ENCODE data around the gene U2AF1L4.
A peak's percentile ranks its signal among the peaks of the same experiment; 100 is the strongest.

The U2AF1L4 gene, protein sequence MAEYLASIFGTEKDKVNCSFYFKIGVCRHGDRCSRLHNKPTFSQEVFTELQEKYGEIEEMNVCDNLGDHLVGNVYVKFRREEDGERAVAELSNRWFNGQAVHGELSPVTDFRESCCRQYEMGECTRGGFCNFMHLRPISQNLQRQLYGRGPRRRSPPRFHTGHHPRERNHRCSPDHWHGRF

DNA sequence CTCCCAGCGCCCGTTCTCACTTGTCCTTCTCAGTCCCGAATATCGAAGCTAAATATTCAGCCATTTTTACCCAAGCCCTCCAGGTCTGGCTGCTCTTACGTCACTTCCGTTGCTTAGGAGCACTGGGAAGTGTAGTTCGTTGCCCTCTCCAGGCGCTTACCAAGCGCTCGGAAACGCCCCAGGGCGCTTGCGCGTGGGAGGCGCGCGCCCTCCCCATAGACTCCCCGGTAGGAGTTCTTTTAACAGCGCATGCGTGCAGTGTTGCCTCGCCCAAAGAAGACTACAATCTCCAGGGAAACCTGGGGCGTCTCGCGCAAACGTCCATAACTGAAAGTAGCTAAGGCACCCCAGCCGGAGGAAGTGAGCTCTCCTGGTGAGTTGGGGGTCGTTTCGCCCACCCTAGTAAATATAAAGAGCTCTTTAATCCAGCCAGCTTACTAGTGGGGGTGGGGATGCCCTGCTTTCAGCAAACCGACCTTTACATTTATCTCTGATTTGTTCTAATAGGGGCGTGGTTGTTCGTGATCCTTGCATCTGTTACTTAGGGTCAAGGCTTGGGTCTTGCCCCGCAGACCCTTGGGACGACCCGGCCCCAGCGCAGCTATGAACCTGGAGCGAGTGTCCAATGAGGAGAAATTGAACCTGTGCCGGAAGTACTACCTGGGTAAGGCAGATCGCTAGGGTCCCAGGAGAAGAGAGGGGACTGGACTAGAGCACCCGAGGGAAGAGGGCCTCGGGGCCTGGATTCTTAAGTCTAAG lies at the start of gene U2AF1L4, which contains the start of gene PSENEN:
Gene U2AF1L4, minus strand, starts transcription at position 91 of the 759 bp plus-strand sequence. Its CDS starts 27 bp downstream, at position 64.
Gene PSENEN, plus strand, starts transcription at position 324 of the 759 bp plus-strand sequence. Its CDS starts 280 bp downstream, at position 604.
- peak; percentile 88 to 99 for DNase-seq

DNA sequence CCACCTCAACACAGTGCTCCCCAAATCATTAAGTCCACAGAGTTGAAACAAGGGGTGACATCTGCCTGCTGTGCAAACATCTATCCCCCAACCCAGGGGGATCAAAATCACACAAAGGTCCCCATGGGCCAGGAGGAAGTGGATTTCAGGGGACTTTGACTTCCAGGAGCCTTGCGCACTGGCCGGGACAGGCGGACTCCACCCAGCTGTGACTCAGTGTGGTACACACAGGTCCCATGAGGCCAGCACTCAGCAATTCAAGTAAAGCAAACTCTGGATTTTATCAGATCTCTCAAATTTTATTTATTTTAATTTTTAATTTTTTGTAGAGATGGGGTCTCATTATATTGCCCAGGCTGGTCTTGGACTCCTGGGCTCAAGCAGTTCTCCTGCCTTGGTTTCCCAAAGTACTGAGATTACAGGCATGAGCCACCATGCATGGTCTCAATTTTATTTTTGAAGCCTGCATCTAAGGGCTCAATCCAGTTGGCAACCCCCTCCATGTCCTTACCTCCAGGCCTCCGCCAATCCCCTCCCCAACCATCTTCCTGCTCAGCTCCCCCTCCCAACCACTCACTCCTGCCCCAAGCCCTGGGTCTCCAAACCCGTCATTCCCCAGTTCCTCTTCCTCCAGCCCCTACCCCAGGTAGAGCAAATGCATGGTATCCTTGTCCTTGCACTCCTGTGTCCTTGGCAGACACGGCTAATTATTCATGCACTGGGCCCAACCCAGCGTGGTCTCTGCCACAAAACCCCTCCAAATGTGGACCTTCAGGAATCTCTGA lies 48.4 kb upstream of the U2AF1L4 start:
- no peak for DNase-seq

DNA sequence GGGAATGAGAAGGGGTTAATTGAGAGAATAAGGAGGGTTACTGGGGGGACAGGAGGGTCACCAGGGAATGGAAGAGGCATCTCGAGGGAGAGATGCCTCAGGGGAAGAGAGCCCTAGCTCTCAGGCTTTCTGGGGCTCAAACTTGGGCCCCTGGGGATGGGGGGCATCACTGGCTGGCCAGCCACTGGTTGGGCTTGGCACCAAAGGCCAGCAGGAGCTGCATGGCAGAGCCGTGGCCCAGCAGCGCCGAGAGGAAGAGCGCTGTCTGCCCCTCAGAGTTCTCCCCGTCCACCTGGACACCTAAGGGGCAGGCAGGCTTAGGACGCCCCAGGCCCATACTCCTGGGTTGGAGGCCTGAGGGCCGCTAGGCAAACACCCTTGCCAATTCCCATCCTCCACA lies 47.7 kb upstream of the U2AF1L4 start:
- DNase-seq, result no peak

DNA sequence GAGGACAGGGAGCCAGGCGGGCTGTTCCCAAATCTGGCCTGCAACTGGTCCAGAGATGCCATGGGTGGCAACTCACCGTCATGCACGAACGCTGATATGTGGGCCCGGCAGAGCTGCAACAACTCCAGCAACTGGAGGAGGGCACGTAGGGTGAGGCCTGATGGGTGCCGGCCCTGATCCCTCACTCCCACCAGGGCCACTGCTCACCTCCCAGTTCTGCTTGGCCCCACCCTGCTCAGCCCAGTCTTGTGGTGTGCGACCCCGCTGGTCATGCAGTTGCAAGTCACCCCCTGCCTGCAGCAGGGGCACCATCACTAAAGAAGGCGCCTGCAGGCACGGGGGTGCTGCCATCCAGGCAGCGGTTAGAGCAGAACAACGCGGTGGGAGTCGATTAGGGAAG lies 47.1 kb upstream of the U2AF1L4 start:
- DNase-seq, result no peak

DNA sequence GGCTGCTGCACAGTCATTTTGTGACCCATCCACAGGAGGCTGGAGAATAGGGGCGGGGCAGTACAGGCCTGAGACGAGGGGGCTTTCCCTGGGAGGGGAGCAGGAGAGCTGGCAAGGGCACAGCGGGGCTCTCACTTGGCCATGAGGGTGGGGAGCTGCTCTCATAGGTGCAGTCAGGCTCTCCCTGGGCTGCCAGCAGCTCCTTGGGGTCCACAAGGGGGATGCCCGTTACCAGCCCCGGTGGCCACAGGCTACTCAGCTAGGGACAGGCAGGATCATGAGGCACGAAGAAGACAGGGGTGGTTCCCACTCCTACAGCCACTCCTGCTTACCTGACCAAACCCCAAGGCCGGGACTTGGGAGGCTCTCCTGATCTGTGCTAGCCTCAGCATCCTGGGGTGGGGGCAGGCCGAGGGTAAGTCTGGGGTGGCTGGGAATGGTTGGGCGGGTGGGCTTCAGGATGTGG lies 46.6 kb upstream of the U2AF1L4 start:
- DNase-seq, result no peak

DNA sequence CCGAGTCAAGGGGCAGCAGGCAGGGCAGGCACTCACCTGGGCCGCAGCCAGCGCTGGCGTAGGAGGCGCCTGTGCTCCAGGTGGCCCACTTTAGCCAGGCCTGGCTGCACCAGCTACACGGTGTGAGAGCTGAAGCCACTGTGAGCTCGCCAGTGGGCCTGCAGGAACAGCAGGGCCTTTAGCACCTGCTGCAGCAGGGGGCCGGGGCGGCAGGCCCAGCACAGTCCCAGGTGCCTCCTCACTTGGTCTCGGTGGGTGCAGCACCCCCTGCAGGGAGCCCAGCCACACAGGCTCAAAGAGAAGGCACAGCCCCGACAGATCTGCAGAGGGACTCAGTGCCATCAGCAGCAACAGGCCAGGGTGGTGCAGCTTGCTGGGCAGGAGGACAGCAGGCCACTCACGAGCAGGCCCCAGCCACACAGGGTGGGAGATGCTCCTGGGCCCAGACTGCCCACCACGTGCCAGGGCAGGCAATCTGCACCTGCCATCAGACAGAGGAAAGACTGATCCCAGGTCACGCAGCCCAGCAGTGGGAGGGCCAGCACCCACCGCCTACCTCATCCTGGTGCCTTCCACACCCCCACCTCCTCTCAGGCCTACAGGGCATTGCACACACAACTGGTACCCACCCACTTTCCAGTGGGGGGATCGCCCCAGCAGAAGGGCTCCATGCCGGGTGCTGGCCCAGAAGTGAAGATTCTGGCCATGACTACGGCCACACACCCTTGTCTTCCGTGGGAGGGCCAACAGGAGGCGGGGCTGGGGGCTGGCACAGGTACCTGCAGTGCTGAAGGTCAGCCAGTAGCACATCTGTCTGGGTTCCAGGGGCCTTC lies 46.0 kb upstream of the U2AF1L4 start:
- no peak for DNase-seq

DNA sequence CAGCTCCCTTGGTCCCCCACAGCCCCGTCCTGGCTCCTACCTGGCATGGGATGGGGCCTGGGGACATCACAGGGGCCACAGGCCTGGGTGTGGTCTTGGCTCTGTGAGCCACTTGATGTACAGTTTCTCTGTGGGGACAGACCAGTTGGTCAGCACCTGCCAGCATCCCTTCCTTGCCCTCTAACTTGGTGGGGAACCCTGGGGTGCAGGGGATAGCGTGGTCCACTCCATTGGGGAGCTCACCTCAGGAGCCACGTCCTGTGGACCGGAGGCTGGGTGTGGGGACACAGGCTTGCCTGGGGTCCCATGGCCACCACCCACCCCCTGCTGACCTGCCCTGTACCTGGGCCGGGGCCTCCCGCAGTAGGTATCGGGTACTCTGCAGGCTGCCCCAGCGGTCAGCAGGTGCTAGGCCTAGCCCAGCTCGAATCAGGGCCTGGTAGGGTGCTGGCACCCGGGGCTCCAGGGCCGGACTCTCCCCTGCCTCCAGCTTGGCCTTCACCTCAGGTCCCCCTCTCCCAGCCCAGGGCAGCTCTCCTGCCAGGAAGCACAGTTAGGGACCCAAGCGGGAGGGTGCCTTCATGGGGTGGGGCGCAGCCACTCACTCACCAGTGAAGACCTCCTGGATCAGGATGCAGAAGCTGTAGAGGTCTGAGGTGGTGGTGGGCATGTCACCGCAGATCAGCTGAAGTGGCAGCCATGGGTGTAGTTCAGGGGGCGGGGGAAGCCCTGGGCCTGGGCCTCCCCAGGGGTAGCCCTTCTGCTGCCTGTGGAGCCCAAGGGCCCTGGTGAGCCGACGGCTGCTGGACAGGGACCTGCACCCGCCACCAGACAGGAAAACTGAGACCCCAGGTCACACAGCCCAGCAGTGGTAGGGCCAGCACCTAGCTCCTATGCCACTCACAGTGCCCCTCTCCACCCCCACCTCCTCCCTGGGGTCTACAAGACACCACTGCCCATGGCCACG lies 45.0 kb upstream of the U2AF1L4 start:
- DNase-seq, result no peak

DNA sequence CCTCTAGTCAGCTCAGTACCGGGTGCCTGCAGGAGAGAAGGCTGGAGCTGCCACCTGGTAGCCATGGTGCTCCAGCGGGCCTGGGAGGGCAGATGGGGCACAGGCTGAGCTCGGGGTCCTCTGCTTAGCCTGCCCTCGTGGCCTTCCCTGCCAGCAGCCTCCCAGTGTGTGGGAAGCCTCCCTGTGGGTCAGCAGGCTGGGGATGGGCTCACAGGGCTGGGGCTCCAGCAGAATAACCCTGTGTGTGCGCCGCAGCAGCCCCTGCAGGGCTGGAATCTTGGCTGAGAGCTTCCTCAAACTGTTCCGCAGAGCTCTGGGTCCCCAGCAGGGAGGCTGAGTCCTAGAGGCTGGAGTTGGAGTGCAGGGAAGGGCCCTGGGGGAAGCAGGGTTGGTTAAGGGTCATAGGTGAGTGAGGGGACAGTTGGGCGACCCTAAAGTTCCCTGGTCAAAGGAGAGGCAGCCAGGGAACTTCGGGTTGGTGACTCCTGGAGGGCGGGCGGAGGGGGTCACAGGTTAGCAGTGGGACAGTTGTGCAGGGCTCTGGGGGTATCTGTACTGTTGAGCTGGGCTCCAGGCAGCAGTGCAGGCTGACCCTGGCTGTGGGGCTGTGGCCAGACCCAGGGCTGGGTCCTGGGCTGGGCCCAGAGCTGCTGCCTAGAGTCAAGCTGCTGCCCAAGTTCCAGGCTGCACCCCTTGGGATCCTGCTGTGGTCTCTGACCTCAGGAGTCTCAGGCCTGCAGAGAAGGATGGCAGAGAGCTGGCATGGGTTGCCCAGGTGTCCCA lies 44.2 kb upstream of the U2AF1L4 start:
- DNase-seq, result no peak

DNA sequence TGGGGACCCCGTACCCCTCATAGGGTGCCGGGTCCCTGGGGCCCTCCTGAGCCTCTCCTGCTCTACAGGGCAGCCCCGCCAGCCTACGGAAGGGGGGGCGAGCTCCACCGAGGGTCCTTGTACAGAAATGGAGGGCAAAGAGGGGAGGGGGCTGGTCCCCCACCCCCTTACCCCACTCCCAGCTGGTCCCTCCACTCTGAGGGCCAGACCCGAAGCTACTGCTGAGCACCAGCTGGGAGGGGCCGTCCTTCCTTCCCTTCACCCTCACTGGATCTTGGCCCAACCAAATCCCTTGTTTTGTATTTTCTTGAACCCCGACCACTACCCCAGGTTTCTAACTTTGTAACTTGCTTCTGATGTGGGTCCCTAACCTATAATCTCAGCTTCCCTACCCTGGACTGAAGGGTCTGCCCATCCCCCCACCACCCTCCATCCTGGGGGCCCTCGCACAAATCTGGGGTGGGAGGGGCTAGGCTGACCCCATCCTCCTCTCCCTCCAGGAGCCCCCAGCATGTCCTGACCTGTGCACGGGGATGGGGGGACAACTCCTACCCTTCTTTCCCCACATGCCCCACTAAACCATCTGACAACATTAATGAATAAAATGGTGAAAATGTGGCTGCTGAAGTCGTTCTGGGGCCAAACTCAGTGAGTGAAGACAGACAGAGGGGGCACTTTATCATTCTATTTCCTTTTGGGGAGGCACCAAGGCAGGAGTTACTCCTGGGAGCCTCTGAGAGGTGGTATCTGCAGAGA lies 43.2 kb upstream of the U2AF1L4 start:
- no peak for DNase-seq

DNA sequence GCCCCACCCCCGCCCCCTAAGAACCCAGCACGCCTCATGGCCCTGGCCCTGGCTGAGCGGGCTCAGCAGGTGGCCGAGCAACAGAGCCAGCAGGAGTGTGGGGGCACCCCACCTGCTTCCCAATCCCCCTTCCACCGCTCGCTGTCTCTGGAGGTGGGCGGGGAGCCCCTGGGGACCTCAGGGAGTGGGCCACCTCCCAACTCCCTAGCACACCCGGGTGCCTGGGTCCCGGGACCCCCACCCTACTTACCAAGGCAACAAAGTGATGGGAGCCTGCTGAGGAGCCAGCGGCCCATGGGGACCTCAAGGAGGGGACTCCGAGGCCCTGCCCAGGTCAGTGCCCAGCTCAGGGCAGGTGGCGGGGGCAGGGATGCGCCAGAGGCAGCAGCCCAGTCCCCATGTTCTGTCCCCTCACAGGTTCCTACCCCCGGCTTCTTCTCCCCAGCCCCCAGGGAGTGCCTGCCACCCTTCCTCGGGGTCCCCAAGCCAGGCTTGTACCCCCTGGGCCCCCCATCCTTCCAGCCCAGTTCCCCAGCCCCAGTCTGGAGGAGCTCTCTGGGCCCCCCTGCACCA lies 42.1 kb upstream of the U2AF1L4 start:
- DNase-seq, result no peak

DNA sequence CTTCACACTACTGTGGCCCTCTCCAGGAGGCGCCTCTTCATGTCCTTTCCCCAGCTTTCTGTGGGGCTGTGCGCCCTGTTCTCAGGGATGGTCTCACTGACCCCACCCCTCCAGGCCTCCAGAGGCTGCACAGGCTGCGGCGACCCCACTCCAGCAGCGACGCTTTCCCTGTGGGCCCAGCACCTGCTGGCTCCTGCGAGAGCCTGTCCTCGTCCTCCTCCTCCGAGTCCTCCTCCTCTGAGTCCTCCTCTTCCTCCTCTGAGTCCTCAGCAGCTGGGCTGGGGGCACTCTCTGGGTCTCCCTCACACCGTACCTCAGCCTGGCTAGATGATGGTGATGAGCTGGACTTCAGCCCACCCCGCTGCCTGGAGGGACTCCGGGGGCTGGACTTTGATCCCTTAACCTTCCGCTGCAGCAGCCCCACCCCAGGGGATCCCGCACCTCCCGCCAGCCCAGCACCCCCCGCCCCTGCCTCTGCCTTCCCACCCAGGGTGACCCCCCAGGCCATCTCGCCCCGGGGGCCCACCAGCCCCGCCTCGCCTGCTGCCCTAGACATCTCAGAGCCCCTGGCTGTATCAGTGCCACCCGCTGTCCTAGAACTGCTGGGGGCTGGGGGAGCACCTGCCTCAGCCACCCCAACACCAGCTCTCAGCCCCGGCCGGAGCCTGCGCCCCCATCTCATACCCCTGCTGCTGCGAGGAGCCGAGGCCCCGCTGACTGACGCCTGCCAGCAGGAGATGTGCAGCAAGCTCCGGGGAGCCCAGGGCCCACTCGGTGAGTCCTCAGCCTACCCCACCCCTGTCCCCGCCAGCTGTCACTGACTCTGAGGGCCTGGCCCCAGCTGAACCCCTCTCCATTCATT lies 41.3 kb upstream of the U2AF1L4 start:
- no peak for DNase-seq

DNA sequence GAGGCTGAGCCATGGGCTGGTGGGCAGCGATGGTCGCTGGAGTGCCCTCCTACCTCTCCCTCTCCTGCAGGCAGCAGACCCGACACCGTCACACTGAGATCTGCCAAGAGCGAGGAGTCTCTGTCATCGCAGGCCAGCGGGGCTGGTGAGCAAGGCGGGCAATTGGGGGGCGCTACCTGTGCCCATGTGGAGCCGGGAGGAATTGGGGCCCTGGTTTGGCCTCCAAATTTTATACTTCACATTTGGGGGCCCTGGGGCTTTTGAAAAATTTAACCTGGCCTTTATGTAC lies 40.1 kb upstream of the U2AF1L4 start:
- no peak for DNase-seq

DNA sequence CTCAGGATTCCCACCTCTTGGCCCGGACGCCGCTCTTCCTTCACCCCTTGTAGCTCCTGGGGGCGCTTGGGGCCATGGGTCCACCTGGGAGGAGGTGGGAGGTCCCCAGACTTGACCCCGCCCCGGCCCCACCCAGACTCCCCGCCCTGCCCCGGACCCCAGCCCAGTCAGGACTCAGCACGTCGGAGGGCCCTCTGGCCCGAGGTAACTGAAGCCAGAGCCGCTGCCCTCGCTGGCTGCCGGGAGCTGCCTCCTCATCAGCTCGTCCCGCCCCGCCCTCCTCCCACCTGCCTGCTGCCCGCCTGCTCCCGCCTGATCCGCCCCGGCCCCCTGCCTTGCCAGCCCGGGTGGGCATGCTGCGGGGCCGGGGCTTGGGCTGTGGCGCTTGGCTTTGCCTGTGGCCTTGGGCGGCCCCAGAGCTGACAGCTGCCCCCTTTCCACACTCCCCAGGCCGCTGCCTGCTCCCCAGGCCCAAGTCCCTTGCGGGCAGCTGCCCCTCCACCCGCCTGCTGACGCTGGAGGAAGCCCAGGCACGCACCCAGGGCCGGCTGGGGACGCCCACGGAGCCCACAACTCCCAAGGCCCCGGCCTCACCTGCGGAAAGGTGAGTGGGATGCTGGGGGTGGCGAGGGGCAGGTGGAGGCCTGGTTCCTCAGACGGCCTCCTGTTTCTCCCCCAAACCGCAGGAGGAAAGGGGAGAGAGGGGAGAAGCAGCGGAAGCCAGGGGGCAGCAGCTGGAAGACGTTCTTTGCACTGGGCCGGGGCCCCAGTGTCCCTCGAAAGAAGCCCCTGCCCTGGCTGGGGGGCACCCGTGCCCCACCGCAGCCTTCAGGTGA lies 39.5 kb upstream of the U2AF1L4 start:
- DNase-seq, result no peak

DNA sequence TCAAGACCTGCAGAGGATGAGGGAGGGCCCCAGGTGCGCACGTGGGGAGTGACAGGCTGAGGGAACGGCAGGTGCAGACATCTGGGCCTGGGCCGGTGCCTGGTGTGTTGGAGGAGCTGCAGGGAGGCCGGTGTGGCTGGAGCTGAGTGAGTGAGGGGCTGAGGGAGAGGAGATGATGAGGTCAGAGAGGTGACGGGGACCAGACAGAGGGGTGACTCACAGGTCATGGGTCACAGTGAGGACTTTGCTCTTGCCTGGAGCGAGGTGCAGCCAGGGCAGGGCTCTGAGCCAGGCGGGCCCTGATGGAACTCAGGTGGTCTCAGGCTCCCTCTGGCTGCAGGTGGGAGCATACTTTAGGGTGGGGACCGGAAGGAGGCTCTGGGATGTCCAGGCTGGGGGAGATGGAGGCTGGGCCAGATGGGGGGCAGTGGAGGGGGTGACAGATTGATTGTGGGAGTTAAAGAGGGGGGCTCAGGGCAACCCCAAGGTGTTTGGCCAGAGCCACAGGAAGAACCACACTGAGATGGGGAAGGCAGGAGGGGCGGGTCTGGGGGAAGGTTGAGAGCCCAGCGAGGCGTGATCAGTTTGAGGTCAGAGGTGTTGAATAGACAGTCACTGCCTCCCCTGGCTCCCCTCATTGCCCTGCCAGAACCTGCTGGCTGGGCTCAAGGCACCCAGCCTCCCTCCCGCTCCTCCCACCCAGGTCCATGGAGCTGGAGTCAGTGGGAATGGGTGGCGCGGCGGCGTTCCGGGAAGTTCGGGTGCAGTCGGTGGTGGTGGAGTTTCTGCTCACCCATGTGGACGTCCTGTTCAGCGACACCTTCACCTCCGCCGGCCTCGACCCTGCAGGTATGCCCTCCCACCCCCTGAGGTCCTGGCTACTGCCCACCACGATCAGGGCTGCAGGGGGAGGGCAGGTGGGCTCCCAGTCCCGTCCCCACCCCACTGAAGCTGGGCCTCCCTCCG lies 38.5 kb upstream of the U2AF1L4 start:
- no peak for DNase-seq

DNA sequence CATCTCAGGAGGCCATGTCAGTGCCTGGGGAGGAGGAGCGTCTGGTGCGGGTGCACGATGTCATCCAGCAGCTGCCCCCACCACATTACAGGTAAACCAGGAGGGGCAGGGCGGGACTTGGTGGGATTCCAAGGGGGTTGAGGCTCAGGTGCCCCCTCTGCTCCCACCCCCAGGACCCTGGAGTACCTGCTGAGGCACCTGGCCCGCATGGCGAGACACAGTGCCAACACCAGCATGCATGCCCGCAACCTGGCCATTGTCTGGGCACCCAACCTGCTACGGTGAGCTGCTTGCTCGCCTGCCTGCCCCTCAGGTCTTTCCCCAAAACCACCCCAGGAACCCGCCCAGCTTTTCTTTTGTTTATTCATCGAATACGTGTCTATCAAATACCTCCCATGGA lies 37.4 kb upstream of the U2AF1L4 start:
- DNase-seq, result no peak

DNA sequence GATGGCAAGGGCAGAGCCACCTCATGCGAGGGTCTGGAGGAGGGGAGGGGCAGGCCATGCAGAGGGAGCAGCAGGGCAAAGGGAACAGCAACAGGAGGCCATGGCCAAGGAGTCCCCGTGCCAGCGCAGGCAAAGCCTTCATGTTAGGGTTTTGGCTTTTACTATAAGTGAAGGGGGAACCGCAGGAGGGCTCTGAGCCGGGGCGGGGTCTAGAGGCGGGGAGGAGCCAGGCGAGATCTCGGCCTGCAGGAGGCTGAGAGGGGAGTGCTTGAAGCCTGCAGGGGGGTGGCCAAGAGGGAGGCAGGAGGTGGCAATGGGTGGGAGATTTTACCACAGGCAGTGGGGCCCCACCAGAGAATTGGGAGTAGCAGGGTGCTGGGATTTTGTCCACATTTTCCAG lies 36.4 kb upstream of the U2AF1L4 start:
- no peak for DNase-seq

DNA sequence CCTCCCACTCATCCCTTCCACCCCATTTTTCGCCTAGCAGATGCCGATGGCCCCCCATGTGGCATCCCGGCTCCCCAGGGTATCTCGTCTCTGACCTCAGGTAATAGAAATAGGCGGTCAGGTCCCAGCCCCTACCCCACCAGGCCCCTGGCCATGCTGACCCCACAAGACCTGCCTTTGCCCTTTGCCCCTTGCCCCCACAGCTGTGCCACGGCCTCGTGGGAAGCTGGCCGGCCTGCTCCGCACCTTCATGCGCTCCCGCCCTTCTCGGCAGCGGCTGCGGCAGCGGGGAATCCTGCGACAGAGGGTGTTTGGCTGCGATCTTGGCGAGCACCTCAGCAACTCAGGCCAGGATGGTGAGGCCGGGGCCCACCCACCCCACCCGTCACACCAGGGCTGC lies 35.5 kb upstream of the U2AF1L4 start:
- no peak for DNase-seq

Data from bone marrow (tissue), 2 donors.